Mucosa of descending colon (tissue), 3 donors: ENCODE data around the gene SMURF1. TPM values are rescaled to one million over a fixed set of nuclear protein-coding genes. Genes with fewer than 3 reads are reported as not detected.
"Not testable (repeated sequence)": the region's sequence is repeated elsewhere in the genome, so short reads cannot be mapped to it uniquely, and the experiment has no call there.

Experiments
- ATAC-seq: fragments of 200-7000 bp; cut with Tn5 transposase; one replicate; pipeline ENCODE4 v1.9.1; 2020; ENCODE audit warnings: mild to moderate bottlenecking, moderate library complexity
- DNase-seq, 3 donors: peaks; one replicate each; pipeline ENCODE4 v3.0.0-alpha.2; 2020
- H3K36me3 ChIP-seq: fragments of 200-600 bp; one replicate; pipeline ENCODE4 v1.8.0; 2021; ENCODE audit warnings: low read depth, mild to moderate bottlenecking
- H3K4me1 ChIP-seq: fragments of 200-600 bp; one replicate; pipeline ENCODE4 v1.8.0; 2021; ENCODE audit warnings: low read depth, mild to moderate bottlenecking
- H3K4me3 ChIP-seq: fragments of 200-600 bp; one replicate; pipeline ENCODE4 v1.8.0; 2021; ENCODE audit warnings: mild to moderate bottlenecking
- H3K9me3 ChIP-seq: fragments of 200-600 bp; one replicate; pipeline ENCODE4 v1.8.0; 2021; ENCODE audit warnings: mild to moderate bottlenecking
- intact Hi-C, 2 donors: fragments of 100-400 bp; cut with DNase I in 1 of 2; cut with micrococcal nuclease in 1 of 2; formaldehyde crosslinking; loops; one replicate each; pipeline versions ENCODE4 v1.11.0 to v1.11.1; 2022; cut with DNase I, micrococcal nuclease
- total RNA-seq, 3 donors: library from RNA; stranded (reverse); fragmentation: NEBNext Ultra II Directional in 2 of 3; extraction: Animal tissue kit (Norgen Biotek cat#: 25700) in 2 of 3; gene quantifications; one replicate each; pipeline versions ENCODE4 v1.2.1 to v1.2.4, GENCODE V29; 2021 to 2023
- TF ChIP-seq, protein P1 (sequence below): fragments of 200-600 bp; IDR thresholded peaks from one replicate; pipeline ENCODE4 v1.8.0; 2022; ENCODE audit warnings: antibody characterized with exemption, mild to moderate bottlenecking
- donor health status: DM: no; HTN: no; CAD: no; lungs with moderate emphysema.
- donor health status: DM: no; HTN: no; CAD: no.
- donor health status: DM: no; HTN: yes; CAD: no.

SMURF1 gene
- total RNA-seq, 3 donors from 2014 or later = 28.4 to 36.0 (median 31.2) TPM

DNA sequence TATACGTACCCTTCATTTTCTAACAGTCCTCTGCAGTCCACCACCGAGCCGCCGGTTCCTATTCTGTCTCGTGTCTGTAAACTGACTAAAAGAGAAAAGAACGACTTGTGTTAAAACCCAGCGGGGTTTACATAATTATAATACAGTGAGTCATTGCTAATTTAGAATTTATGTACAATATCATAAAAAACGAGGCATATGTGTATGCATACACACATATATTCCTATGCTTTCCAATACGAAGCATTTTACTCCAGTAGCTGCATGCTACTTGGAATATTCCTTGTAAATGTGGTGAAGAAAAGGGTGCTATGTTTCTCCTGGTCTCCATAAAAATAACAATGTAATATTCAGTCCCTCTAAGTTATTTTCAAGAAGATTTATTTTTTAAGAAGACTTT is 89.1 kb downstream of the SMURF1 start:
- Histone ChIP-seq H3K36me3 (no peaks in the 10 kb centered on the region), H3K4me1 (no peaks in the 10 kb centered on the region), H3K9me3 (no peaks in the 10 kb centered on the region), H3K4me3 (no peak overlapping the region)
- intact Hi-C loops = no loop called here
- no peak for ATAC-seq
- TF ChIP-seq, protein P1, sequence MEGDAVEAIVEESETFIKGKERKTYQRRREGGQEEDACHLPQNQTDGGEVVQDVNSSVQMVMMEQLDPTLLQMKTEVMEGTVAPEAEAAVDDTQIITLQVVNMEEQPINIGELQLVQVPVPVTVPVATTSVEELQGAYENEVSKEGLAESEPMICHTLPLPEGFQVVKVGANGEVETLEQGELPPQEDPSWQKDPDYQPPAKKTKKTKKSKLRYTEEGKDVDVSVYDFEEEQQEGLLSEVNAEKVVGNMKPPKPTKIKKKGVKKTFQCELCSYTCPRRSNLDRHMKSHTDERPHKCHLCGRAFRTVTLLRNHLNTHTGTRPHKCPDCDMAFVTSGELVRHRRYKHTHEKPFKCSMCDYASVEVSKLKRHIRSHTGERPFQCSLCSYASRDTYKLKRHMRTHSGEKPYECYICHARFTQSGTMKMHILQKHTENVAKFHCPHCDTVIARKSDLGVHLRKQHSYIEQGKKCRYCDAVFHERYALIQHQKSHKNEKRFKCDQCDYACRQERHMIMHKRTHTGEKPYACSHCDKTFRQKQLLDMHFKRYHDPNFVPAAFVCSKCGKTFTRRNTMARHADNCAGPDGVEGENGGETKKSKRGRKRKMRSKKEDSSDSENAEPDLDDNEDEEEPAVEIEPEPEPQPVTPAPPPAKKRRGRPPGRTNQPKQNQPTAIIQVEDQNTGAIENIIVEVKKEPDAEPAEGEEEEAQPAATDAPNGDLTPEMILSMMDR = no peak
- DNase-seq = no peak

DNA sequence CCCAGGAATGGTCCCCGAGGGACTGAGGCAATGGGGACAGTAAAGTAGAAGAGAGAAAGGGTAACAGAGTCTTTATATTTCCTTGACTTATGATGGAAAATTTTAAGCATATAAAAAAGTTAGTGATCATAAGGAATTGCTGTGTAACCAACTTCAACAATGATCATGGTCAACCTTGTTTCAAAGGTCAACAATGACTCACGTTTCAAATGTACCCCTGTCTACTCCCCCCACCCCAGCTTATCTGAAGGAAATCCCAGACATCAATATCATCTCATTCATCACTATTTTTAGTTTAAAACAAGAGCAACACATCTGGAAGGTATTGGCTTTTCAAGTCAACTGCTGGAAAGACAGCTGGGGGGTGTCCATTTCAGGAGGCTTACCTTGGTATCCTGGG is 92.9 kb downstream of the SMURF1 start:
- H3K4me3 ChIP-seq = no peak overlapping the region
- intact Hi-C loops = no loop called here
- no peaks in the 10 kb centered on the region for H3K9me3 ChIP-seq
- DNase-seq (no peak), ATAC-seq (peak; percentile 32)
- no peaks in the 10 kb centered on the region for H3K4me1 ChIP-seq
- peaks cover 11% of the 10 kb centered on the region for H3K36me3 ChIP-seq
- TF ChIP-seq, protein P1 = no peak

DNA sequence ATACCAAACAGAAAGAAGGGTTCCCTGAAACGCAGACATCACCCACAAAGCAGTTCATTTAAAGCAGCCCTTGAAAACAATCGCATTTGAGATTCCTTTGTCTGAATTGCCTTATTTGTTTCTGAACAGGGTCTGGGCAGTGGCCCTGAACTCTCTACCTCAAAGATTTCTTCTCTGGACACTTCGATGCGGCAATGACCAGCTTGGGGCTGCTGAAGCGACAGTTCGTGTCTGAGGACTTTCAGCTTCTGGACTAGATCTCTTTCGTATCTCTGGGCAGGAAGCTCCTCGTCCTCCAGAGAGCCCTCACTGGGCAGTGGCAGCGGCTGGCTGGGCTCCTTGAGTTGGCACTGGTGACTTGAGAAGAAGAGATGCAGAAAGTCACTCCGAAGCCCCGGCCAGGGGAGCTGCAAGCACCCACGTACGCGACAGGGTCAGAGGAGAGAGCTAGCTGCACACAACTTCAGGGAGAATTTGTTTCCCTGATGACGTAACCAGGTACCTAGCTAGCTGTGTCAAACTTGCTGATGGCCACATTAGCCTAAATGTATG is 96.3 kb downstream of the SMURF1 start:
- peaks cover 11% of the 10 kb centered on the region for H3K36me3 ChIP-seq
- TF ChIP-seq, protein P1 = no peak
- no peak overlapping the region for H3K4me3 ChIP-seq
- no peaks in the 10 kb centered on the region for H3K9me3 ChIP-seq
- DNase-seq = no peak
- peaks cover under 1% of the 10 kb centered on the region for H3K4me1 ChIP-seq
- no peak for ATAC-seq
- intact Hi-C loops = loop anchor here in 1 of 2 donors (10.0 kb wide), 1 partner anchor 97 kb away; the partner anchor contains the start of gene SMURF1

DNA sequence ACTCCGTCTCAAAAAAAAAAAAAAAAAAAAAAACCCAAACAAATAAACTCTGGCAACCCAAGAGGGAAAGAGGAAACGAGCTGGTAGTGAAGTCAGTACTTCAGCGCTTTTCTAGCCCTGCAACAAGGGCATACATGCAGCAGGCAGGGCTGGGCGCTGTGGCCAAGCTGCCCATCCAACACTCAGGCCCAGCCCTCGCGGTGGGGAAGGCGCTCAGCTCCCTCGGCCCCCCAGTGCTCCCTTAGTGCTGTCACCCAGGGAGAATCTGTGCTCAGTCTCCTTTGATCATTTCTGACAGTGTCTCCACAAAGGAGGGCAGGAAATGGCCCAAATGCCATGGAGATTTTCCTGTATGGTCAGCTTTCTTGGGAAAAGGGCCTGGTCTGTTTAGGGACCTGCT is 97.2 kb downstream of the SMURF1 start:
- H3K4me1 ChIP-seq = peaks cover 4% of the 10 kb centered on the region
- intact Hi-C loops = loop anchor here in 1 of 2 donors (10.0 kb wide), 1 partner anchor 98 kb away; the partner anchor contains the start of gene SMURF1
- no peak overlapping the region for H3K4me3 ChIP-seq
- DNase-seq (no peak), ATAC-seq (no peak)
- TF ChIP-seq, protein P1 = no peak
- no peaks in the 10 kb centered on the region for H3K9me3 ChIP-seq
- peaks cover 14% of the 10 kb centered on the region for H3K36me3 ChIP-seq

DNA sequence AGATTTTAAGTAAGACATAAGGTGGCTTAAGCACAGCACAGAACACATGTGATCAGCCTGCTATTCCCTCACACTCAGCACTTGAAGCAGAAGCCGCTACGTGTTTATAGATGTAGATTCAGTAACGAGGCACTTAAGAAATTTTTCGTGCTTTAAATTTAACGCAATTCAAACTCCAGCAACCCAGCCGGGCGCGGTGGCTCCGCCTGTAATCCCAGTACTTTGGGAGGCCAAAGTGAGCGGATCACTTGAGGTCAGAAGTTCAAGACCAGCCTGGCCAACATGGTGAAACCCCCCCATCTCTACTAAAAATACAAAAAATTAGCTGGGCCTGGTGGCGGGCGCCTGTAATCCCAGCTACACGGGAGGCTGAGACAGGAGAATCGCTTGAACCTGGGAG is 97.6 kb downstream of the SMURF1 start:
- not testable (repeated sequence) for ATAC-seq, H3K4me3 ChIP-seq, H3K4me1 ChIP-seq, DNase-seq, H3K9me3 ChIP-seq
- intact Hi-C loops = loop anchor here in 1 of 2 donors (10.0 kb wide), 1 partner anchor 99 kb away; the partner anchor contains the start of gene SMURF1
- peaks cover 18% of the 10 kb centered on the region for H3K36me3 ChIP-seq

DNA sequence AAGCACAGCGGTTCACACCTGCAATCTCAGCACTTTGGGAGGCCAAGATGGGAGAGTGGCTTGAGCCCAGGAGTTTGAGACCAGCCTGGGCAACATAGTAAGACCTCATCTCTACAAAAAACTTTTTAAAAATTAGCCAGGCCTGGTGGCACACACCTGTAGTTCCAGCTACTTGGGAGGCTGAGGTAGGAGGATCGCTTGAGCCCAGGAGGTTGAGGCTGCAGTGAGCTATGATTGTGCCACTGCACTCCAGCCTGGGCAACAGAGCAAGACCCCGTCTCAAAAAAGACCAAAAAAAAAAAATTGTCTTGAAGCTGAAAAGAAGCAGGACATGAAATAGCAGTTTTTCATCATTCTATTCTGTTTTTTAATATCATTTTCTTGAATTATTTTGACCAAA is 99.0 kb downstream of the SMURF1 start:
- intact Hi-C loops = loop anchor here (5.0 to 10.0 kb wide), 3 partner anchors 100 to 272 kb away; partner anchors contain the start of gene SMURF1 (in 1 of the 2)
- H3K4me3 ChIP-seq, H3K9me3 ChIP-seq, ATAC-seq, DNase-seq: not testable (repeated sequence)
- Histone ChIP-seq H3K36me3 (peaks cover 18% of the 10 kb centered on the region), H3K4me1 (peaks cover 15% of the 10 kb centered on the region)
